Gastrocnemius medialis (tissue), 4 donors: ENCODE measurements around the gene KATNAL1.

Experiments
- POLR2A ChIP-seq, 2 donors: fragments of 450-650 bp; IDR thresholded peaks; one replicate each; pipeline ENCODE4 v1.6.1; 2017; ENCODE audit warnings: antibody characterized with exemption in 2 of 2, mild to moderate bottlenecking in 2 of 2, moderate library complexity in 2 of 2
- TF ChIP-seq, protein P1 (sequence below), 5 experiments: fragments of 450-650 bp in 3 of 5; fragments of 200-600 bp in 2 of 5; sonication (generic) in 2 of 5; IDR thresholded peaks in 4 of 5; conservative IDR thresholded peaks in 1 of 5; 1 replicate in 4 of 5; 2 replicates in 1 of 5; pipeline ENCODE4 v1.5.1; 2016 to 2019; ENCODE audit warnings: antibody characterized with exemption in 5 of 5, mild to moderate bottlenecking in 3 of 5, moderate library complexity in 3 of 5

DNA sequence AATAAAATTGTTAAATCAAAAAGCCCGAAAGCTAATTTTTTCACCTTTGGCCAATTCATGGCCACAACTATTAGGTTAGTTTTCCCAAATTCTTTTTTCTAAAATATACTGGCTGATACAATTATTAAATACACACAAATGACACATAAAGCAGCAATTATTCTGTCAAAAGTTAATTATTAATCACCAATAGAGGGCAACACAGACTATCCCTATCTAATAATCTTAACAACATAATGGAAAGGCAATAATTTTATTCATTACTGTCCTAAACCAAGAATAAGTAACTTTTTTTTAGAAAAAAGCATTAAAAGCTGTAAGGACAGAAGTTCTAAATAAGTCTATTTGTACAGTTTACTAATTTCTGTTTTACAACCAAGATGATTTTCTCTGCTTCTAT lies 51.7 kb downstream of the KATNAL1 start:
- TF ChIP-seq, protein P1, sequence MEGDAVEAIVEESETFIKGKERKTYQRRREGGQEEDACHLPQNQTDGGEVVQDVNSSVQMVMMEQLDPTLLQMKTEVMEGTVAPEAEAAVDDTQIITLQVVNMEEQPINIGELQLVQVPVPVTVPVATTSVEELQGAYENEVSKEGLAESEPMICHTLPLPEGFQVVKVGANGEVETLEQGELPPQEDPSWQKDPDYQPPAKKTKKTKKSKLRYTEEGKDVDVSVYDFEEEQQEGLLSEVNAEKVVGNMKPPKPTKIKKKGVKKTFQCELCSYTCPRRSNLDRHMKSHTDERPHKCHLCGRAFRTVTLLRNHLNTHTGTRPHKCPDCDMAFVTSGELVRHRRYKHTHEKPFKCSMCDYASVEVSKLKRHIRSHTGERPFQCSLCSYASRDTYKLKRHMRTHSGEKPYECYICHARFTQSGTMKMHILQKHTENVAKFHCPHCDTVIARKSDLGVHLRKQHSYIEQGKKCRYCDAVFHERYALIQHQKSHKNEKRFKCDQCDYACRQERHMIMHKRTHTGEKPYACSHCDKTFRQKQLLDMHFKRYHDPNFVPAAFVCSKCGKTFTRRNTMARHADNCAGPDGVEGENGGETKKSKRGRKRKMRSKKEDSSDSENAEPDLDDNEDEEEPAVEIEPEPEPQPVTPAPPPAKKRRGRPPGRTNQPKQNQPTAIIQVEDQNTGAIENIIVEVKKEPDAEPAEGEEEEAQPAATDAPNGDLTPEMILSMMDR (IDR thresholded peaks at IDR 0.05 in 4 of 5, conservative IDR thresholded peaks at IDR 0.05 in 1 of 5) = peak in 1 of 5 experiments; percentile 32
- TF ChIP-seq POLR2A (IDR thresholded peaks at IDR 0.05) = no peak
